HL-60 (cell line): ENCODE results near the gene ZNF200.

Experiments used
- CTCF ChIP-seq: IDR thresholded peaks from one replicate; pipeline ENCODE4 v1.5.1; 2011; ENCODE audit warnings: low read length, control low read depth, inconsistent platforms; ENCODE audit not compliant: insufficient read depth
- GABPA ChIP-seq: IDR thresholded peaks from 2 replicates; pipeline ENCODE4 v1.6.1; 2012; ENCODE audit warnings: low read depth
- REST ChIP-seq: IDR thresholded peaks from 2 replicates; pipeline ENCODE4 v1.6.1; 2012; ENCODE audit warnings: low read depth; ENCODE audit not compliant: insufficient replicate concordance

GRCh38 chr16:3256866-3257465, 22.0 kb upstream of the ZNF200 start:
- TF ChIP-seq CTCF (no peak), GABPA (no peak), REST (no peak)
